Umbilical cord (tissue), 2 donors: ENCODE results near the gene CPSF4L. TPM values are rescaled to one million over a fixed set of nuclear protein-coding genes. Genes with fewer than 3 reads are reported as not detected.
"Not testable (repeated sequence)": the region's sequence is repeated elsewhere in the genome, so short reads cannot be mapped to it uniquely, and the experiment has no call there.

Experiments
- DNase-seq: peaks from one replicate; pipeline ENCODE4 v3.0.0-alpha.2; 2015; ENCODE audit warnings: low spot score
- total RNA-seq: library from RNA; depleted of rRNA; stranded (reverse); fragments of >200 nt; gene quantifications from one replicate; pipeline ENCODE4 v1.2.3, GENCODE V29; 2014; ENCODE audit warnings: low replicate concordance; ENCODE audit not compliant: insufficient read depth

The CPSF4L gene
- total RNA-seq, 1 donor from 2014 or later: not detected

DNA sequence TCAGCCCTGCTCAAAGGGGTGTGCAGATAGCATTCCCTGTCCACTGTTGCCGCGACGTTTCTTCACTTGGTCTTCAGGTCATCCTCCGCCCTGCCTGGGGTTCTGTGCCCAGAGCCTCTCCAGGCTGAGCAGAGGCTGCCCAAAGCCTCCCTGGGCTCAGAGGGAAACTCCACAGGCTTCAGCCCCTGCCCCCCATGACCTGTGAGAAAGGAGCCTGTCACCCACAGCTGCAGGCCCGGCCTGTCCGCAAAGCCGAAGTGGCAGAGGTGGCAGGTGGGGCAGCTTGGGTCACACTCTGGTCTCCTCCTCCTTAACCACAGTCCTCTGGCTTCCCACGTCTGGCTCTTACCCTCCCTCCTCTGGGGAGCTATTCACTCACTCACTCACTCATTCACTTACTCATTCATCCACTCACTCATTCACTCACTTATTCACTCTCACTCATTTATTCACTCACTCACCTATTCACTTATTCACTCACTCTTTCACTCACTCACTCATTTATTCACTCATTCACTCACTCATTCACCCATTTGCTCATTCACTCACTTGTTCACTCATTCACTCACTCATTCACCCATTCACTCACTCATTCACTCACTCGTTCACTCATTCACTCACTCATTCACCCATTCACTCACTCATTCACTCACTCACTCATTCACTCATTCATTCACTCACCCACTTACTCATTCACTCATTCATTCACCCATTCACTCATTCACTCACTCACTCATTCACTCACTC, 7.1 kb upstream of the CPSF4L start:
- no peak for DNase-seq

DNA sequence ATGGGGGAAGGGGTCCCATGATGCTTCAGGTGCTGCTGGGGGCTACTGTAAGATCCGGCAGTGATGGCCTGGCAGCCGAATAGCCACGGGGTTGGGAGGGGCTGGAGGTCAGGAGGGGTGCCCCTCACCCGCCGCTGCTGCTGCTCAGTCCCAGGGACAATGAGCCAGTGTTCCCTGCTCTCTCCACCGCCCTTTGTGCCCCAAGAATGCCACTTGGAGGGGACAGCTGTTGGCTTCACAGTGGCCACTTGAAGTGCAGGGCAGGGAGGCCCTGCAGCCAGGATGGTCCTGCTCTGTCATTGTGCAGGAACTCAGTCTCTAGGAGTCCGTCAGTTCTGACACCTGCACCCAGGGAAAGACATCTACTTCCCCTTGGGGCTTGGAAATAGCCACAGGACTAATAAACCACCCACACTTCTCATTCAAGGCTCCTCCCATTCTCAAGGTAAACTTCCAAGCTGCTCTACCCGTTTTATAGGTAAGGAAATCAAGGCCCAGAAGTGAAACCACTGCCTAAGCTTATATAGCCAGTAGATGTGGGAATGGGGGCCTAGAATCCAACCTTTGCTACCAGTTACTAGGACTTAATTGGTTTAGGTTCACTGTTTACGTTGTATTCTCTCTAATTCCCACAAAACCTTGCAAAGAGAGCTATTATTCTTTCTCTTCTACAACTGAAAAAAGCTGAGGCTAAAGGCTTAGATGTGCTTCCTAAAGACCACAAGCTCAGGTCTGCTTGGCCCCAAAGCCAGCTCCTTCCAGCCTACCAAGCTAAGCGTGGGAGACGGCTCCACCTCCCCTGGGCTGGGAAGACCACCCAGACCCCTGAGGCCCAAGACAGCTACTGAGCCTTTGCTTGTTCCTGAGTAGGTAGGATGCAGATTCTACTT, 6.2 kb upstream of the CPSF4L start:
- DNase-seq: no peak

DNA sequence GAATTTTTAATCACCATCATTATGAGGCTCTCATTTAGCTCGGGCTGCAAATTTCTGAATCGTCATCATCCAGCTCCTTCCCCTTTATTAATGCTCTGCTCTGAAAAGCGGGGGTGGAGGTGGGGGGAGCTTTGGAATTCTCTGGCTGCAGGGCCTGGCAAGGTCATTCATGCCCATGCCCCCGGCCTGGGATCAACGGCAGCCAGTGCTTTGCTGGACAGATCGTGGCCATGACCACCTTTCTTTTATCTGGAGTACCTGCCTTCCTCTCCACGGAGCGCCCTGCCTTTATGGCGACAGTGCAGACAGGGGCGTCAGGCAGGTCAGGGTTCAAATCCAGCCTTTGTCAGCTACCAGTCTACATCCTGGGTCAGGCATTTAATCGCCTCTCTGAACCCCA, 5.1 kb upstream of the CPSF4L start:
- DNase-seq: no peak

DNA sequence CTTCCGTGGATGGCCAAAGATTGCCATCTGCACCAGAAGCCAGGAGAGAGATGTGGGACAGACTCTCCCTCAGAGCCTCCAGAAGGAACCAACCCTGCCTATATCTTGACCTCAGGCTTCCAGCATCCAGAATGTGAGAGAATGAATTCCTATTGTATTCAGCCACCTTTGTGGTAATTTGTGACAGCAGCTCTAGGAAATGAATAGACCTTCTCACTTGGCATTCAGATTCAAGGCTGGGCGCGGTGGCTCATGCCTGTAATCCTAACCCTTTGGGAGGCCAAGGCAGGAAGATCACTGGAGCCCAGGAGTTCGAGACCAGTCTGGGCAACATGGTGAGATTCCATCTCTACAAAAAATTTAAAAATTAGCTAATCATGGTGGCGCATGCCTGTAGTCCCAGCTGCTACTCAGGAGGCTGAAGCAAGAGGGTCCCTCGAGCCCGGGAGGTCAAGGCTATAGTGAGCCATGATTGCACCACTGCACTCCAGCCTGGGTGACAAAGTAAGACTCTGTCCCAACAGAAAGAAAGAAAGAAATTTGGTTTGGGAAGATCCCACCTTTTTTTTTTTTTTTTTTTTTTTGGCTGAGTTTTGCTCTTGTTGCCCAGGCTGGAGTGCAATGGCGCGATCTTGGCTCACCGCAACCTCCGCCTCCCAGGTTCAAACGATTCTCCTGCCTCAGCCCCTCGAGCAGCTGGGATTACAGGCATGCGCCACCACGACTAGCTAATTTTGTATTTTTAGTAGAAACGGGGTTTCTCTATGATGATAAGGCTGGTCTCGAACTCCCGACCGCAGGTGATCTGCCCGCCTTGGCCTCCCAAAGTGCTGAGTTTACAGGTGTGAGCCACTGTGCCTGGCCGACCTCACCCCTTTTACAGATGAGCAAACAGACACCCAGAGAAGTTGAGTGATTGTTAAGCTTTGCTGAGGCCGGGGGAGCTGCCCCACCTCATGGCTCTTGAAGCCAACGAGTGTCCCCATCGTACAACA, 4.3 kb upstream of the CPSF4L start:
- DNase-seq: no peak

DNA sequence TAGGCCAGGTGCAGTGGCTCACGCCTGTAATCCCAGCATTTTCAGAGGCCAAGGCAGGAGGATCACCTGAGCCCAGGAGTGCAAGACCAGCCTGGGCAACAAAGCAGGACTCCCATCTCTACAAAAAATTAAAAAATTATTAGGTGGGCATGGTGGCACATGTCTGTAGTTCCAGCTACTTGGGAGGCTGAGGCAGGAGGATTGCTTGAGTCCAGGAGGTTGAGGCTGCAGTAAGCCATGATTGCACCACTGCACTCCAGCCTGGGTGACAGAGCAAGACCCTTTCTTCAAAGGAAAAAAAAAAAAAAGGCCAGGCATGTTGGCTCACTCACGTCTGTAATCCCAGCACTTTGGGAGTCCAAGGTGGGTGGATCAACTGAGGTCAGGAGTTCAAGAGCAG, 2.8 kb upstream of the CPSF4L start:
- DNase-seq: not testable (repeated sequence)

DNA sequence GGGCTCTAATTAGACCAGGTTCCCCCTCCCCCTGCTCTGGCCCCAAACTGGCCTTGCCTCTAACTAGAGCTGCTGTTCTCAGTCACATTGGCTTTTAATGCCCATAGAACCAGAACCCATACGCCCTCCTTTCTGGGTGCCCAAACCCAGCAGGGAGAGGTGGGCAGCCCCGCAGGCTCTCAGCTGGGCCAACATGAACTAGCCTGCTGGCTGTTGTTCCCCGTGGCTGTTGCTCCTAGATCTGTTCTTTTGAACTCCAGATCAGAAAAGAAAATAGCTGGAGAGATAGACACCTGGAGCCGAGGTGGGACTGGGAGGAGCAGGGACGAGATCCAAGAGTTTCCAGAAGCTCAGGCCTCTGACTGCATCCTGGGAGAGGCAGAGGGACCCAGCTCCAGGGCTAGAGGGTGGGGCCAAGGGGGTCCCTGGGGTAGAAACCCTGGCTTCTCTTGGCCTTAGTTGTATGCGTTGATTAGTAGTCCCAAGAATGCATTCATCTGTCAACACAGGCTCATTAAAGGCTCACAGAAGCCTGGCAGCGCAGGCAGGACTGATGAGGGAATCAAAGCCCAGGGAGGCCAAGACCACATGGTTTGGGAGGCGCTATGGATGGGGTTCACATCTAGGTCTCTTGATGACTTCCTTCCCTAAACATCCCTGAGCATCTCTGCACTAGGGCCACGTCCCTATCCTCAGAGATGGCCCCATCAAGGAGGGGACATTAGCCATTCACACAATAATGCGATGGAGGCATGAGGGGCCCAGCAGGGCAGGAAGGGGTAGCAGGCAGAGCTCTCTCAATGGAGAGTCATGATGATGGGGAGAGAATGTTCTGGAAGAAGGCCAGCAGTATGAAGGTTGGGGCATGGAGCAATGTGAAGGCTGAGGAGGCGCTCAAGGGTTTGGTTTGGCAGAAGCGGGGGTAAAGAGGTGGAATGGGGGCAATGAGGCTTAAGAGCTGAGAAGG, 1.3 kb upstream of the CPSF4L start:
- DNase-seq: no peak

DNA sequence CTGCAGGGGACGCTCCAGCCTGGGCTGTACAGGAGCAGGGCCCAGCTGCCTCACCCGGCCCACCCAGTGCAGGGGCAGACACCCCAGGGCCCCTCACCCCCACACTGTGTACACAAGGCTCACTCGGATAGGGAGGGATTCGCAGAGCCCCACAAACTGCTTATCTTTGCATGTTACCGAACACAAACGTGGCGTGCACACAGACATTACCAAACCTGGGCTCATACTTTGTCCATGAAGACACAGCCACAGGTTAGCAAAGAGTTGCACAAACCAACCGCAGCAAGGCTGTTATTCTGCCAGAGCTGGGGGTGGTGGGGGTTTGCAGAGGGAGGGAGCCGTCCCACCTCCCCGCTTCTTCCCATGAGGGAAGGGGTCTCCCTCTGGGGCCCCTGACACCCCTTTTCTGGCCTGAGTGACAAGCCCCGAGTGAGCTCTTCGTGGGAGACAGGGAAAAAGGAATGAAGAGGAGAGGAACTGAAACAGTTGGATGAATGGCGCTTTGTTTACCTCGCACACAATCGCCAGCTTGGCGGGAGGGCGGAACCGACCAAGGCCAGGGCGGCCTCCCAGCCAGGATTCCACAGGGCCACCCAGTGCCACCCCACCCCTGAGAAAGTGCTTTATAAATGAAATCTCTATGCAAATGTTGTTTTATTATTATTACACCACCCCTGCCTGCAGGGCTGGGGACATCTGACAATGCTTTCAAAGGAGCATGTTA, 434 bp upstream of the CPSF4L start:
- DNase-seq: no peak

DNA sequence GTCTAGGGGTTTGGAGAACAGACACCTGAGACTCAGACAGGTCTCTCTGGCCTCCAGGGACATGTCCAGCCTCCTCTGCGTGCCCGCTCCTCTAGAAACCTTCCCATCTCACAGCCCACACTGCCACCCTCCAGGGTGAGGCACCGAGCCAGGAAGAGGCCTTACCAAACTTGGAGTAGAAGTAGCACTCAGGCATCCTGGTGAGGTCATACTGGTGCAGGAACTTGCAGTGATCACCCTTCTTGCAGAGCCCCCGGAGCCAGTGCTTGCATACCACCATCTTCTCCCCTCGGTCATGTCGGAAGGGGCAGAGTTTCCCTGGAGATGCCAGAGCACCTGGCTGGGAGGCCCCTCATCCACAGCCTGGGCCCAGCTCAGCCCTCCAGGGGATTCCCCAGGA, 4.2 kb downstream of the CPSF4L start:
- no peak for DNase-seq

DNA sequence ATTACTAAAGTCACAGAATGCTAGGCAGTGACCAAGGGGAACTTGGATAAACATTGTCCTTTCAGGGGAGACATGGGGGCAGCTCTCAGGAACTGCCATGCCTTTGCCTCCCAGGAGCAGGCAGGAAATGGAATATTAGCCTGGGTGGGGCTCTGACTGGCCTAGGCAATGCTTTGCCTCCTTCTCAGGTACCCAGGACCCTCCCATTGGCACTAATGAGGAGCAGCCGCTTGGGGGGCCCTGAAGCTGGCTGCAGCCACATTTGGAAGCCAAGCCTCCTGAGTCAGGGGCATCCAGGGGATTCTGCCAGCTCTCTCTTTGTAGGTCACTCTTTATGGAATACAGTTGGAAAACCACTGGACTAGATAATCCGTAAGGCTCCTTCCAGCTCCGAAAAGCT, 5.5 kb downstream of the CPSF4L start:
- no peak for DNase-seq

DNA sequence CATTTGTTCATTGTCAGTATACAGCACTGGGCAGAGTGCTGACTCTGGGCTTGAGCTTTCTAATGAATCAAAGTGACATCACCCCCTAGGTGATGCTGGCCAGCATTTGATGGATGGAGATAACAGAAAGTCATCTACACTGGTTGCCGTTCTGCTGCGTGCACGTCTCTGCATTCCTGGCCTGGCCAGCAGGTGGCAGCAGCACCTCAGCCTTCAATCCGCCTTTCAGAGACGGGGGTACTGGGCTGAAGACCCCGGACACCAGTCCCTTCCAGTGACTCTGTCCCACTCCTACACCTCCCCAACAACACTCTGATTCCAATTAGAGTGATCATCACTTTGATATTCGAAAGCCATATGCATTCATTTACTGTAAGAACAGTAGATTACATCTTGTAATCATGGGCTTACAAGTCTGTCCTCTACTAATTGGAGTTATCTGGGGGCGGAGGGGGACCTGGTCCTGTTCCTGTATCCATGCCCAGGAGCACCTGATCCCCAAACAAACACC, 6.0 kb downstream of the CPSF4L start:
- DNase-seq: no peak

DNA sequence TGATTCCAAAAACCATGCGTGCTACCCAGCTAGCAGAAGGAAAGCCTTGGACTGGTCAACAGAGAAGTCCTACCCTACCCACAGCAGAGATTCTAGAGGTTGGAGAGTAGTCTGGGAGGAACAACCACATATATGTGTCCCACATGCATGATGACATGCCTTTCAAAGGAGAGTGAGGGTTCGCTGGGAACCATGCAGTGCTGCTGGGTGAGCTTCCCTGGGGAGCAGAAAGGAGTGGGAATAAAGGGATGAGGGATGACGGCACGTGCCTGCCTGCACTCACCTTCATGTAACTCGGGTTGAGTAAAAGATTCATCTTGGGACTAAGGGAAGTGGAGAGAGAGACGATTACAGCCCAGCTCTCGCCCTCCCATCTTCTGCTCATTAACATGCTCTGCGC, 9.8 kb downstream of the CPSF4L start:
- DNase-seq: no peak

DNA sequence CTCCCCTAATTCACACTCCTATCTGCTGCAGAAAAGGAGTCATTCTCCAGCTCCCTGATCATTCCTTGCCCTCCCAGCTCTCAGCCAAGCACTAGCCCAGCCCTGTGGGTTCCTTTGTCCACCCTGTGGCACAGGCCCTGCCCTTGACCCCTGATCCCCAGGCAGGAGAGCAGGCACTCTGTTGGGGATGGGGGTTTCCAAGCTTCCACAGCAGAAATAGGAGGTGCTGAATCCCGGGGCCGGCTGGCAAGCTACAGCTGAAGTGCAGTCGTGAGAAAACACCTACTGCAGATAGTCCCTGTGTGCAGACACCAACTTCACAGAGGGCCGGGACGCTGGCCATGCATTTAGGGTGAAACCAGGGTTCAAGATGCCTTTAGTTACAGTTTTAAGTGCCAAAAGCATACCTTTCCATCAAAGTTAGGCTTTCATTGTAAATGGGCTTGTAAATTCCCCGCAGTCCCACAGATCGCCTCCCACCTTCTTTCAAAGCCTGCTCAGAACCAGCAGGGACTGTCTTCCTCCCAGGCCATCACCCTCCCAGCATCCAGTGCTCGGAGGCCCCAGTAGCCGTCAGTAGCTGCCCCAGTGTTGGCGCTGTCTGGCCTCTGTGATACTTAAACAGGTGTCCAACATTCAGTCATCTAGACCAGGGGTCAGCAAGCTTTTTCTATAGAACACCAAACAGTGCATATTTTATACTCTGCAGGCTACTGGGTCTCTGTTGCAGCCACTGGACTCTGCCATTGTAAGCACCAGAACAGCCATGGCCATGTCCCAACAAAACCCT, 10.6 kb downstream of the CPSF4L start:
- DNase-seq: no peak

DNA sequence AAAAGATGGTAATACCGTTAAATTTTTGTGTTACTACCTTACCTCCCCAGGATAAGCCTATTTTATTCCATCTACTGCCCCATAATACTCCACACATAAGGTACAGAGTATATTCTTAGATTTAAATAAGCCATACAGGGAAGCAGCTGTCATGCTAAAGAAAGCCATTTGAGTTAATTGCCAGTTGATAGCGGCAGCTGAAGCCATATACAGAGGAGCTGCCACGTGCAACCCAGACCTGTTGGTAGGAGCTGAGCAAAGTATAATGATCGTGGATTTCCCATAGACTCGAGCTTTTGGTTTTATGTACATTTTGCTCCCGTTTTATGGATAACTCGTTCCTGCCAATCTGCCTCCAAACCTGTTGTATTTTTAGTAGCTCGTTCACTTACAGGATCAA, 12.0 kb downstream of the CPSF4L start:
- no peak for DNase-seq

DNA sequence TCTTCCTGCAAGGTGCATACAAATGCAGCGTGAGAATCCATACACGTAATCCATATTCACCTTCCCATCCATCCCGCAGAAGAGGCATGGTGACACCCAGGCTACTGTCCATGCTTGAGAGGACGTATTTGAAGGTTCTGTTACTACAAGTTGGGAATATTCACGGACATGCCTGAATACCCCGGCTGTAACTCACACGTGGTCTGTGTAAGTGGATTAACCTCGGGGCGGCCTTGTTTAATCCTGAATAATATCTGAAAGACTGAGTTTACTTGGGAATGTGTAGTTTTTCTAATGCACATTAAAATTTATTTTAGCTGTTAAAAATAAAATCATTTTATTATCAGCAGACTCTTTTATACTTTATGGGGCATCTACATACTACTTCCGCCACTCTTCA, 13.1 kb downstream of the CPSF4L start:
- DNase-seq: no peak

DNA sequence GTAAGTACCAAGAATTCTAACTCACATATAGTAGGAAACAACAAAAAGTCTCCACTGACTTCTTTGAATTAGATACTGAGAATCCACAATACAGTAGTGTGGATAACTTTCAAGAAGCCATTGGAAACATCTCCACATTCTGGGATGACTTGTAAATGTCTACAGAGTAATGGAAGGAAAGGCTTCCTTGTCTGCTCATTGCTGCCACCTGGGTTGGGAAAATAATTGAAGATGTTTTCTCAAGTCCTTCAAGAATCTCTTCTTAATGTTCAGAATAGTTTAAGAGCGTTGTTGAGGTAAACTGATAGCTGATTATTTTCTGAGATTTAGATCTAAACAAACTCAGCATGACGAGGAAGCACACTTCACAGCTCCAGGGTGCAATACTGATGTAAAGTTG, 14.0 kb downstream of the CPSF4L start:
- DNase-seq: no peak

DNA sequence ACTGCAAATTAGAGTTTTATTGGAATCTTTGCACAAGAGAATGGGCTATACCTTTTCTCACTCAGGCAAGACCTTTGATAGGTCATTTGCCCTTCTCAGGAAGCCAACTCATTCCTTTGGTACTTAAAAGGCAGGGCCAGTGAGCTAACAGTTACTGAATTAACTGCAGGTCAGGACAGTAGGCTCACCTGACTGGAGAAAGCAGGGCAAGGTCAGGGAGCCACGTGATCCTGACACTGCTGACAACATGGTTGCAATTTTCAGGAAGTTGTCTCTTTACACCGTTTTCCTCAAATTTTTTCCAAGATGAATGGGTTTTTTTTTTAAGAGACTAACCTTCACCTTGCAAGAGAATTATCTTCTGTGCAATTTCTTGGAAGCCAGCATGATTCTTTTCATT, 21.1 kb downstream of the CPSF4L start:
- no peak for DNase-seq

DNA sequence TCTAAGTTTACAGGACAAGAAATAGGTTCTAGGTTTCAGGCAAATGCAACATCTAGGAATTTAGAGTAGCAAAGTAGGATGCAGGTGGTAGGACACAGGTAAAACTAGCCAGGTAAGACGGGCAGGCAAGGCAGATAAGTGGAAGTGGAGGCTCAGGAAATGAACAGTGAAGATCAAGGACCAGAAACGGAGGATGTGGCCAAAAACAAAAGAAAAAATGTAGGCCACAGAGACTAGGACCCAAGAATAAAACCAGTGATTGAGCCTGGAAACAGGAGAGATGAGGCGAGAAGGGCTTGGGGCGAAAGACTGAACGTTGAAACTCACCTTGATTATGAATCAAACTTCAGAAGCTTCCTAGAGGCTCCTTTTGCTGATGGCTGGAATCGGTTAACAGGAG, 24.0 kb downstream of the CPSF4L start:
- DNase-seq: no peak

DNA sequence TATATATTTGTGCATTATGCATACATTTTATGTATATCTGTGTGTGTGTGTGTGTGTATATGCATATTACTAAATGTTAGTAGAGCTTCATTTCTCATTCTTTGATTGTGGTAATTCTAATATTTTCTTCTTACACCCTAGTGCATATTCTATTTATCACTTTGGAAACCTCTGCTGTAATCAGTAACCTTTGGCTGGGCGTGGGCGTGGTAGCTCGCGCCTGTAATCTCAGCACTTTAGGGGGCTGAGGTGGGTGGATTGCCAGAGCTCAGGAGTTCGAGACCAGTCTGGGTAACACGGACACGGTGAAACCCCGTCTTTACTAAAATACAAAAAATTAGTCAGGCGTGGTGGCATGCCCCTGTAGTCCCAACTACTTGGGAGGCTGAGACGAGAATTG, 26.9 kb downstream of the CPSF4L start:
- no peak for DNase-seq
